Measurements from ENCODE around the gene STAB2. TPM values are rescaled to one million over a fixed set of nuclear protein-coding genes. Genes with fewer than 3 reads are reported as not detected.

The STAB2 gene
- total and polyA plus RNA-seq, 11 donors, result 0.12 to 3.5 (median 0.37) TPM; not detected in 6

DNA sequence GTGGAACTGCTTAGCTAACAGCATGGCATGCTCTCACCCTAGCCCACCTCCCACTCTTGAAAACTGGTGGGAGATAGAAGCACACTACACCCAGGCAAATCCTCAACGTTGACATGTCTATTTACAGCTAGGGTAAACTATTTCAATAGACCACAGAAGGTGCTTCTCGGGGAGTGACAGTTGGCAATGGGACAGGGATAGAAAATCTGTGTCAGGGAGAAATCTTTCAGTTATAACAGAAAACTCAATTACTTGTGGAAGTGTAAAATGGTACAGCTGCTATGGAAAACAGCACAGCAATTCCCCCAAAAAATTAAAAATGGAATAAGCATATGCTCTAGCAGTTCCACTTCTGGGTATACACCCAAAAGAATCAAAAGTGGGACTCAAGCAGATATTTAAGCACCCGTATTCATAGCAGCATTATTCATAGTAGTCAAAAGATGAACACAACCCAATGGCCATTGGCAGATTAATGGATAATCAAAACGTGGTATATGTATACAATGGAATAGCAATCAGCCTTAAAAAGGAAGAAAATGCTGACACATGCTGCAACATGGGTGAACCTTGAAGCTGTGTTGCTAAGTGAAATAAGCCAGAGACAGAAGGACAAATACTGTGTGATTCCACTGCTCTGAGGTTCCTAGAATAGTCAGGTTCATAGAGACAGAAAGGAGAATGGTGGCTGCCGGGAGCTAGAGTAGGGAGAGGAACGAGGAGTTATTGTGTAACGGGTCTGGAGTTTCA lies 92.5 kb downstream of the STAB2 start:
- TF ChIP-seq POLR2A (IDR thresholded peaks at IDR 0.05), result no peak
- TF ChIP-seq CTCF (IDR thresholded peaks at IDR 0.05), result no peak
- Histone ChIP-seq H3K4me3 (no peak overlapping the region), H3K4me1 (peaks cover 0 to 21% (median 5%) of the 10 kb centered on the region in 12 donors), H3K27me3 (peaks cover 0 to 15% (median 0%) of the 10 kb centered on the region in 9 donors), H3K36me3 (no peaks in the 10 kb centered on the region), H3K9me3 (no peaks in the 10 kb centered on the region), H3K27ac (peak overlapping the region in 4 of 12 donors; percentile 9 to 50 (median 30))
- WGBS, 4 donors, result 55 to 63% (median 59%) methylated on average over 7 of the region's 7 CpGs
- ATAC-seq (no peak), DNase-seq (no peak)
- intact Hi-C loops (cut with DNase I), result no loop called here

DNA sequence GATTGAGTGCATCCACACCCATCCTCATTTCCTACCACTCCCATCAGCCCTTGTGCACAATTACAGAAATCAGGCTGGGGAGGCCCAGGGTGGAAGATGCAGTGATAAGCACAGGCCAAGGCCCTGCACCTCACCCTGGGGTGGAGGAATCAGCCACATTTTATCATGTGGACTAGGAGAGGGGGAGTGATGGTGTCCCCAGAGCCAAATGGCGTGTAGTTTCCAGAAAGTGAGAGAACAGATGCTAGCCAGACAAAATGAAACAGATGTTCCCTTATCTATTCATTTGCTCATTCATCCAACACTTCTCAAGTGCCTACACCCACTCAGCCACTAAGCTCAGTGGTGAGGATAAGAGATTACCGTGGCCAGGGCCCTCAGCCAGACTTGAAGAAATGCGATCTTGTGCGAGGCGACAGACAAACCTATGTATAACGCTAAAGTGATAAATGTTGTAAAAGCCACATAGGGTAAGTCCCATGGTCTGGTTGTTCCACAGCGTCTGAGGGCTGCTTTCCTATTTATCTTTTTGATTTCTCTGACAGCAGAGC lies 93.6 kb downstream of the STAB2 start:
- TF ChIP-seq CTCF (IDR thresholded peaks at IDR 0.05), result no peak
- TF ChIP-seq POLR2A (IDR thresholded peaks at IDR 0.05), result no peak
- intact Hi-C loops (cut with DNase I), result no loop called here
- peak; percentile 58 to 76 (median 71) for DNase-seq
- no peaks in the 10 kb centered on the region for H3K36me3 ChIP-seq
- H3K4me1 ChIP-seq, result peaks cover 0 to 21% (median 5%) of the 10 kb centered on the region in 12 donors
- H3K9me3 ChIP-seq, result no peaks in the 10 kb centered on the region
- WGBS, 4 donors, result 20 to 33% (median 24%) methylated on average over 7 of the region's 7 CpGs
- peaks cover 0 to 15% (median 0%) of the 10 kb centered on the region in 9 donors for H3K27me3 ChIP-seq
- peak overlapping the region in 6 of 12 donors; percentile 0 to 50 (median 36) for H3K27ac ChIP-seq
- ATAC-seq, result peak; percentile 90 to 97 (median 96)
- no peak overlapping the region for H3K4me3 ChIP-seq

- Histone ChIP-seq H3K9me3 (no peaks in the 10 kb centered on the region), H3K4me1 (peaks cover 0 to 4% (median 0%) of the 10 kb centered on the region in 12 donors), H3K27ac (no peak overlapping the region), H3K27me3 (peaks cover 0 to 4% (median 0%) of the 10 kb centered on the region in 9 donors), H3K4me3 (no peak overlapping the region), H3K36me3 (no peaks in the 10 kb centered on the region)
- DNase-seq (no peak), ATAC-seq (no peak)
- WGBS, 4 donors, result 74 to 80% (median 79%) methylated on average over 6 of the region's 6 CpGs
- intact Hi-C loops (cut with DNase I), result no loop called here
- TF ChIP-seq CTCF (IDR thresholded peaks at IDR 0.05) (no peak), POLR2A (IDR thresholded peaks at IDR 0.05) (no peak)
Measured at GRCh38 chr12:103686026-103686425, 99.0 kb downstream of the STAB2 start.

DNA sequence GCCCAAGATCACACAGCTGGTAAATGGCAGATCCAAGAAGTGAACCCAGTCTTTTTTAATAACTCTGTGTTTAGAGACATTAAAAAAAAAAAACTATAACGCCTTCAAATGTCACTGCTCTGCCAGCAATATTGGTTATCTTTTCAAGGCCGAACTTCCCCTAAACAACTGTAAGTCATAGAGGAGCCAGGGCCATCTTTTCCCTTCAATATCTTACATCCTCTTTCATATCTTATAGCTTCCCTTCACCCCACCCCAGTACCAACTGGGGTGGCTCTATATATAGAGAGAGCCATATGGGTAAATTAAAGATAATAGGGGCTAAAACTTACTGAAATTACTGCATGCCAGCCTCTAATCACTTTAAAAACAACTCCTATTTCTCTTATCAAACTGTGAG lies 100.2 kb downstream of the STAB2 start:
- DNase-seq (no peak), ATAC-seq (no peak)
- Histone ChIP-seq H3K36me3 (no peaks in the 10 kb centered on the region), H3K4me1 (no peaks in the 10 kb centered on the region), H3K27ac (no peak overlapping the region), H3K27me3 (peaks cover 0 to 4% (median 0%) of the 10 kb centered on the region in 9 donors), H3K4me3 (no peak overlapping the region), H3K9me3 (no peaks in the 10 kb centered on the region)
- 58 to 81% (median 73%) methylated on average over 2 of the region's 2 CpGs for WGBS, 4 donors
- intact Hi-C loops (cut with DNase I), result no loop called here
- TF ChIP-seq POLR2A (IDR thresholded peaks at IDR 0.05) (no peak), CTCF (IDR thresholded peaks at IDR 0.05) (no peak)

Data from heart left ventricle (tissue), 16 donors.